Stimulated activated CD4-positive, alpha-beta T cell treated with anti-CD3 and anti-CD28 coated beads, Interleukin-15, amount 100 ng/mL, for 48 hours (primary cell): ENCODE results near the gene MOCOS.

Source experiments
- DNase-seq, 2 donors: peaks; one replicate each; pipeline ENCODE4 v3.0.0-alpha.2; 2020; ENCODE audit warnings: low read depth in 2 of 2

MOCOS gene

DNA sequence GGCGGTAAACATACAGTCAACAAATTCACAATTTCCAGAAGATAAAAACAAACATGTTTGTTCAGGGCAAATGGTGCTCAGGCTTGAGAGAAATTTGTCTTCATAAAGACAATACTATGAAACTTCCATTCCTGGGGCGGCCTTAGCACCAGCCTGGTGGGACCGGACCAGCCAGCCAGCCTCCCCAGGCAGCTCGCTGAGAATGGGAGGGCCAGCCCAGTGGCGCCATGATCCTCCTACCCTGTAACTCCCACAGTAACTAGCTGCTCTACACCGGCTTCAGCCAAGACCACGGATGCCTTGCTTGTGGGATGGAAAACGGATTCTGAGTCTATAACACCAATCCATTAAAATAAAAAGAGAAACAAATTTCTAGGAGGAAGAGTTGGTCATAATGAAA lies 86.0 kb downstream of the MOCOS start:
- no peak for DNase-seq

DNA sequence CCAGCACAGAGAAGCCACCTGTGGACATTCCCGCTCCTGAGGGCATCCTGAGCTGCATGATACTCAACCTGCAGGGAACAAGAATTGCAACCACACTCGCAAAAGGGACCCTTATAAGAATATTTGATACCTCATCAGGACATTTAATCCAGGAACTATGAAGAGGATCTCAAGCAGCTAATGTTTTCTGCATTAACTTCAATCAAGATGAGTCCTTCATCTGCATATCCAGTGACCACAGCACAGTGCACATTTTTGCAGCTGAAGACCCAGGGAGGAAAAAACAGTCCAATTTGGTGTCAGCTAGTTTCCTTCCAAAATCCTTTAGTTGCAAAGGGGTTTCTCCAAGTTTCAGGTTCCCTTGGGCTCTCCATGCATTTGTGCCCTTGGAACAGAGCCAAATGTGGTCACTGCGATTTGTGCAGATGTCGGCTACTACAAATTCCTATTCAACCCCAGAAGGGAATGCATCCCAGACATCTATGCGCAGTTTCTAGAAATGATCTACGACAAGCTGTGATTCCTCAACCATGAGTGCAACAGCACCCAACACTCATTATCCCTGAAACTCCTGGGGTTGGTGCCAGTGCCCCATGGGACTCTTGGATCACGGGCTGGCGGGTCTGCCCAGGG lies 86.9 kb downstream of the MOCOS start:
- no peak for DNase-seq

DNA sequence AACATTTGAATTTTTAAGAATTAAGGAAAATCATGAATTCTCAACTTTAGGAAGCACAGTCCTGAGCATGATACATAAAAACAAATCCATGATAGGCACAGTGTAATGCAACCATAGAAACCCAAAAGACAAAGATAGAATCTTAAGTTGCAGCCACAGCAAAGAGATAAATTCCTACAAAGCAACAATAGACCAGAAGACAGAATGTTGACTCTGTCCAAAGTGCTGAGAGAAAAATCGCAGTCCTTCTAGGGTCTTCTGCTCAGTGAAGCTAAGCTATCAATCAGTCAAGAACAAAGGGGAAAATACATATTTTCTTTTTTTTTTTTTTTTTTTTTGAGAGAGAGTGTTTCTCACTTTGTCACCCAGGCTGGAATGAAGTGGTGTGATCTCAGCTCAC lies 88.3 kb downstream of the MOCOS start:
- DNase-seq: no peak

DNA sequence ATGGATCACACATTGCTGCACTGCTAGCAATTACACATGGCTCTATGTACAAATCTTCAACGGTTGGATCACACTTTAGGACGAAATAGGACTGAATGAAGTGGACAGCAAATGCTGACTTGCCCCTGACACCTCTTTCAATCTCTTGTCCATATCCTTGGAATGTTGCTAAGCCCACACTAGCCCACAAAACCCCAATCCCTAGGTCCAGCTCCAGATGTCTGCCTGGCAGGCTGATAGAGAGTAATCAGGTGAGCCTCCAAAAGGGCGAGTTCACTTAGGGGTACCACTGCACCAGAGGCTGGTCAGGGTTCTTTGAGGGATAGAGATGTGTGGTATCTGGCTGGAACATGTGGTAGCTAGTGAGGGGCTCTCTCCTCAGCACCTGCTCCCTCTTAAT lies 91.7 kb downstream of the MOCOS start:
- no peak for DNase-seq

DNA sequence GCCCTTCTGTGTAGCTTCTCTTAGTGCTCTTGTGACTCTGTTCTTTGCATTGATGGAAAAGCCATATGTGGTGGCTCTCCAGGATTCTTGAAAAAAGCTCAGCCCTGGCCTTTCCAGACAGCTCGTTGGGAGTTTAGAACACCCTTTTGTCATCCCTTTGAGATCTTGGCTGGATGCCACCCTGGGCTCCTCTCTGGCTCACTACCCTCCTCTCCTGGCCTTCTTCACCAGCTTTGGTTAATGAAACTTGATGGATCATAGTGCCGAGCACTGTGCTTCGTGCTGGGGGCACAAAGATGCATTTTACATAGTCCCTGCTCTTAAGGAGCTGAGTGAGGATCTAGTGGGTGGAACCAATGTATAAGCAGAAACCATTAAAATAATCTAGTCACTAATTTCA lies 94.6 kb downstream of the MOCOS start:
- no peak for DNase-seq

DNA sequence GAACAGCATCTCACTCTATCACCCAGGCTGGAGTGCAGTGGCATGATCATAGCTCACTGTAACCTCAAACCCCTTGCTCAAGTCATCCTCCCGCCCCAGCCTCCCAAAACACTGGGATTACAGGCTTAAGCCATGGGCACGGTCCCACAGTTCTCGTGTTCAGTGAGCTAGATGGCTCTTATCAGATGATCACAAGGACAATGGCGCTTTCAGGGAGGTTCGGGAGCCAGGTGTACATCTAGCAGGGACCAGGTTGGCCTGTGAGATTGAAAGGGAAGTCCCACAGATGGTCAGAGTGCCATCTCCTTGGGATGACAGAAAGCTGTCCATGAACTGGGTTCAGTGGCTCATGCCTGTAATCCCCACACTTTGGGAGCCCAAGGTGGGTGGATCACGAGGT lies 96.2 kb downstream of the MOCOS start:
- DNase-seq: no peak

DNA sequence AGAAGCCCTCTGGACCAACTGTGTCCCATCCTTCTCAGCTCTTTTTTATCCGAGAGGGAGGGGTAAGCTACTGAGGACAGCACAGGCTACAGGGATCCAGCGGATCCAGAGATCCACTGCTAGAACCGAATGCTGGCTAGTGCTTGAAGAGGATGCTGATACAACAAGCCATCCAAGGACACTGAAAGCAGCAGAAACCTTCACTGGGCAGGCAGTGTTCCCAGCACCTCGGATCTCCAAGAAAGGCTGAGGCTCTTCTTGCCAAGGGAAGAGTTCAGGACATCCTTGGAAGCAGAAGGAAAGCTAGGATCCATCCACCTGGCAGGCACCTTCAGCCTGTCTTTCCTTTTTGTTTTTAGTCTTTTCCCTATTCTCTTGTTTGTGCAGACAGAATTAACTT lies 97.0 kb downstream of the MOCOS start:
- no peak for DNase-seq

DNA sequence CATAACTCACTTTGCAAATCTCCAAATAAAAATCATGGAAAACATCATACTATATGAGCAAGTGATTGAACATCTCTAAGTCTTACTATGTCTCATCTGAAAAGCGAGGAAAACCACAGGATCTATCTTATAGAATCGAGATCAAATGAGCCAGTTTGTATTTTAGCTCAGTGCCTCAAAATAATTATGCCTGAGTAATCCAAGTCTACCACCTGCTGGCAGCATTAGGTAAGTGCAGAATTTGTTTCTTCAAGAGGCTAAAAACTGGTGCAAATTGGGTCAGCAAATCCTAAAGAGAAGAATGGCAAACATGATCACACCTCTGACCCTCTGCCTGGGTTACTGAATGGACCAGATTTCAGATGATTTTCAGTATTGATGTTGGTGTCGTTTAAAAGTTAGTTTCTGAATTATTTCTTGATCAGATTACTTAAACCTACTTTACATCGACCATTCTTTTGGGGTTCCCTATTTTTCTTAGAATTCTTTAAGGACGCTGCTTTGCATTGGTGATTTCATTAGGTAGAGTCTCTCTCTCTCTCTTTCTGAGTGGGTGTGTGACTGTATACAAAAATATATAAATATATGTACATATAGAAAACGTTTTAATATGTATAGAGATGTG lies 97.5 kb downstream of the MOCOS start:
- DNase-seq: no peak

DNA sequence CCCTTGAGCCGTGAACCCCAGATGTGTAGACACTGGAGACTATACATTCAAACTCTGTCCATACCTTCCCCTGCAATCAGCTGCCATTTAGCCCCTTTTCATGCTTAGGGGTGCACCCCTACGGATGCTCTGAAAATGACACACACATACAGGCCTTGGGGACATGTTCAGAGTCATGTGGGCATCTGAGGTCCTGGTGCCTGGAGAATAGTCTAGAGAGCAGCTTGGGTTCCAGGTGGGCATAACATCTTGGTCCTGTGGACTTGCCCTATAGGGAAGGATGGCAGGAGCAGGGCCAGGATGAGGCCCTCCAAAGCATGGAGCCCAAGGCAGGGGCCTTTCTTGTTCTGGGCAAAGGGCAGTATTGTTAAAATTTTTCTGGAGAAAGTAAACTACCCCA lies 100.4 kb downstream of the MOCOS start:
- no peak for DNase-seq

DNA sequence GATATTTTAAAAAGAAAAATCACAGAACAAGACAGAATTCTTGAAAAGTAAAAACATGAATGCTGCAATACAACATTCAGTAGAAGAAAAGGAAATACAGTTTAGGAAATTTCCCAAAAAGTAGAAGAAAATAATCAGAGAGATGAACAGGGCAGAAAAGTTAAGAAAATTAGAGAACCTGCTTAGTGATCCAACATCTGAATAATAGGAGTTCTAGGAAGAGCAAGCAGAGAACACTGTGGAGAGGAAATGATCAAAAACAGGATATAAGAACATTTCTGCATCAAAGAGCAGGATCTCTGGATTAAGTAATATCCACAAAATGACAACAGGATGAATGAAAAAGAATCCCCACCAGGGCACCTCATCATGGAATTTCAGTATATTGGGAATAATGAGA lies 101.4 kb downstream of the MOCOS start:
- no peak for DNase-seq

DNA sequence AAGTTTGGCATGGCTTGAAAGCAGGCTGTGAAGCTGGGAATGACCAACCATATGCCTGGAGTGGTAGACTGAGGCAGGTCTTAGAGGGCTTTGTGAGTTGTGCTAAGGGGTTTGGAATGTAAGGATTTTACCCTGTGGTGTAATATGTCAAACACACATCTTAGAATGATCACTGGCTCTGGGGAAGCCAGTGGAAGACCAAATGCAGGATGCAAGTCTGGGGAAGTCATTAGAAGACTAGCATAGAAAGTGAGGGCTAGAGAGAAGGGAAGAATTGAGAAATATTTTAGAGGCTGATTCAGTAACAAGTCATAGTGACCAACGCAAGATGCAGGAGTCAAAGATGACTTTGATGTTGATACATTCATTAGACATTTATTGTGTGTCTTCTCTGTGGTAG lies 106.7 kb downstream of the MOCOS start:
- no peak for DNase-seq

DNA sequence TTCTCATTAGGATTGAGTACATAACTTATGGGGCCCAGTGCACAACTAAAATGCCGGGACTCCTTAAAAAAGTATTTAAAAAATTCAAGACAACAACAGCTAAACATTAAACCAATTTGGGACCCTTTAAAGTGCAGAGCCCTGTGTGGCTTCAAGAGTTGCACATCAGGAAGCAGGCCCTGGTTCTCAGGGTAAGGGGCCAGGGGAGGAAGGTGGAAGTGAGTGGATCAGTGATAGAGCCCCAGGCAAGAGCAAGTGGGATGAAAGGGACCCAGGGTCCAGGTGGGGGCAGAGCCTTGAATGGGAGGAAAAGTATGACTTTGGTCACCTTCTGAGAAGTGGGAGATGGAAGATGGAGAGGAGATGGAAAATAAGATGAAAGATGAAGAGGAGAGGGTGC lies 107.9 kb downstream of the MOCOS start:
- DNase-seq: no peak

DNA sequence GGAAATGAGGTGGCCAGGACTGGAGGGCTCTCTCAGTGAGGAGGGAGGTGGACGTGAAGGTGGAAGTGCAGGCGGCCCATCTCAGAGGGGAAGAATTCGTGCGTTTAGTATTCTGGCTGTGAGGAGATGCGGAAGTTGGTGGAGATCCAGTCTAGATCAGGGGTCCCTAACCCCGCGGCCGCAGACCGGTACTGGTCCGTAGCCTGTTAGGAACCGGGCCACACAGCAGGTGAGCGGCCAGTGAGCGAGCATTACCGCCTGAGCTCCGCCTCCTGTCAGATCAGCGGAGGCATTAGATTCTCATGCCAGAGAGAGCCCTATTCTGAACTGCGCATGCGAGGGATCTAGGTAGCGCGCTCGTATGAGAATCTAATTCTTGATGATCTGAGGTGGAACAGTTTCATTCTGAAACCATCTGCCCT lies 108.6 kb downstream of the MOCOS start:
- DNase-seq: no peak

DNA sequence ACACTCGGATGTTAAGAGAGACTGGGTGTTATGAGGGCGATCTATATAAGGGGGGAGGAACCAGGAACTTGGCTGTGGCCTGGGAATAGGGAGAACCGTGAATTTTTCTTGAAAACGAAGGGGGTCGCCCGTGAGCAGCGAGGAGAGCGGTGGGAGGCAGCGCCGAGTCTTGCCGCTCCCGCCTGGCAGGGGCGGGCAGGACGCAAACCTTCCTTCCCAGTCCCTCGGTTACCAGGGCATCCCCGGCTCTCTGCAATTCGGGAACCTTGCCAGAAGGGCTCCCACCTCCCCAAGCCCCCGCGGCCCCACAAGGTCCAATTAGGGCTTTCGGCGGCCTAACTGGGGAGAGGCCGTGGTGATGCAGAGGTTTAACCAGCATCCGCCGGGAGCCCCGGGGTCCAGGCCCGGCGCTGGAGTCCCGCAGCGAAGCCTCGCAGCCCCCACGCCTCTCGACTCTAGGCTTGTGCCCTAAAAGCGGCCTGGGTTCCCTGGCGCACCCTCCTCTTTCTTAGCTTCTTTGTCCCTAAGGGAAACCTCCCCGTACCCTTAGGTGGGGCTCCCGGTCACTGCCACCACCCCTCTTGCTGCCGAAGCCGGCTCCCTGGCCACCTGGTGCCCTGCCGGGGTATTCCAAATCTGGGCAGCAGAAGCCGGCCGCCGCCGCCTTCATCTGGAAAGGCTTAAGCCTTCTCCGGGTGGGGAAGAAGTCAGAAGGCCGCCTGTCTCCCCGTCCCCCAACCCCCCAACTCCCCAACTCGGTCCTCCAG lies 109.5 kb downstream of the MOCOS start:
- no peak for DNase-seq

DNA sequence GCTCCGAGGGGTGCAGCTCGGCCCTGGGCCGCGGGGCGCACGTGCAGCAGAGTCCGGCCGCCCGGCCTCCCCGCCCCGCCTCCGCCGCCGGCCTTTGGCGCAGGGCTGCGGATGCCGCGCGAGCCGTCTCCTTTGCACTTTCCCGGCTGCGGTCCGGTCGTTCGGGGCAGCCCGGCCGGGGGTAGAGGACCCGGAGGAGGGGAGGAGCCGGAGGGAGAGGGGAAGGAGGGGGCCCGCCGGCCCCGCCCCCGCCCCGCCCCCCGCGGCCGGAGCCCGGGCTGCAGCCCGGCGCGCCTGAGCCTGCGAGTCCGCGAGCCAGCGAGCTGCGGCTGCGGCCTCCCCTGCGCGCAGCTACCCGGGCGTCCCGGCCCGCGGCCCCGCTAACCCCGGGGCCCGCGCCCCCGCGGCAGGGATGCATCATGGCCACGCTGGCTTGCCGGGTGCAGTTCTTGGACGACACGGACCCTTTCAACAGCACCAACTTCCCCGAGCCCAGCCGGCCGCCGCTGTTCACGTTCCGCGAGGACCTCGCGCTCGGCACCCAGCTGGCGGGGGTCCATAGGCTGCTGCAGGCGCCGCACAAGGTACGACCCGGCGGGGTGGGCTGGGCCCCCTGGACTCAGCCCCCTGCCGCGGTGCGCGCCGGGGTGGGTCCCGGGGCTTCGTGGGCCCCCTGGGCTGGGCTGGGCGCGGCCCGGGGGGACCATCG lies 110.3 kb downstream of the MOCOS start, which contains the start of gene FHOD3:
Gene FHOD3 (plus strand): TSS at position 297 of the 709 bp plus-strand sequence. CDS start 123 bp downstream, at position 420.
- no peak for DNase-seq

DNA sequence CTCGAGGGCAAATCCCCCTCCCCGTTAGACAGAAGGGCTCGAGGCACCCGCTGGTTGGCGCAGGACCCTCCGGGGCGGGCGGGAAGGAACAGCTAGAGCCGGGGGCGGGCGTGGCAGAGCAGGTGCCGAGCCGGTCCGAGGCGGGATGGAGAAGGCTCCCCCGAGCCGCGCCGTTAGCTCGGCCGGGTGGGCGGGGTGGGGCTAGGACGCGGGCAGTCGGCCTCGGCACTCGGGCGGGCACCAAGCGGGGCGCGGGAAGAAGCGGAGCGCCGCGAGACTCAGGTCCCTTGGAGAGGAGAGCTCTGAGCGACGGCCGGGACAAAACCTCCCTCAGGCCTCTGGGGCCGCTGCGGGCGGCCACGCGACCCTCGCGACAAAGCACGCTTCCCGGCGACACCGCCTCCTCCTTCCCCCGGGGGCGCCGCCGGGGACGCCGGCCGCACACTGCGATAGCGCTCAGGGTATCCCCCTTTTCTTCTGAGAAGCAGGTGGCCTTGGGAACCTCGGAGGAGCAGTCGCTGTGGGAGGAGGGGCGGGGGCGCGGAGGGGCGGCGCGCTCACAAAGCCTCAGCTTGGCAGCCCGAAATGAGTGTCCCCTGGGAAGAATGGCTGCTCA lies 110.9 kb downstream of the MOCOS start:
- DNase-seq: no peak

DNA sequence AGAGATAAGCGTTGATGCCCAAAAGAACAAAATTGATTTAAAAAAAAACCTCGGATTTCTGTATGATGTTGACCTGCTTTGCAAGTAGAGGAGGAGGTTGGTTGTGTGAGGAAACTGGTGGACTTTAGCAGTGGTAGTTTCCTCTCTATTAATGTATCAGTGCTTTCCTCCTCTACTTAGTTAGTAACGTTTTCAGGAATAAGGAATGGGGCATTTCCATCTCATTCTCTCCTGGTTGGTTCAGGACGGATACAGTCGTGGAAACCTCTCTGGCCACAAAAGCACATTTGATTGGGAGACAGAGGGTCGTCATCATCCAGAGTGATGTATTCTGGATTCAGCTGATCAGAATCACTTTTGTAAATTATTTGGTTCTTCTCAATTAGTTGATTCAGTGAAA lies 111.7 kb downstream of the MOCOS start:
- no peak for DNase-seq

DNA sequence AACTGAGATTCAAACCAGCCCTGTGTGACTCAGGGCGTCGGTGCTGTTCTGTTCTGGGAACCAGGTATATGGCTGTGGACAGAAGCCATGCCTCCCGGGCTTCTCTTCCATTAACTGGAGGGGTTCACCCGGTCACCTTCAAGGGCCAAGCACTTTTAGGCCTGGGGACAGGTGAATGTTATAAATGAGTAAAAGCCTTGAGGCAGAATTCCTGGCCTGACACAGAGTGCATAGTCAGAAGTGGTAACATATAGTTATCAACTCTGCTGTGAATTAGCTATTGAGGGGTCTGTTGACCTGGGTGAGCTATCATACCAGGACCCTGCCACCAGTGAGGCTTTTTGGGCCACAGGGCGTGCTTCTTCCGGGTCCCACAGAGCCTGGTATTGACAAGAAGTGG lies 112.9 kb downstream of the MOCOS start:
- no peak for DNase-seq

DNA sequence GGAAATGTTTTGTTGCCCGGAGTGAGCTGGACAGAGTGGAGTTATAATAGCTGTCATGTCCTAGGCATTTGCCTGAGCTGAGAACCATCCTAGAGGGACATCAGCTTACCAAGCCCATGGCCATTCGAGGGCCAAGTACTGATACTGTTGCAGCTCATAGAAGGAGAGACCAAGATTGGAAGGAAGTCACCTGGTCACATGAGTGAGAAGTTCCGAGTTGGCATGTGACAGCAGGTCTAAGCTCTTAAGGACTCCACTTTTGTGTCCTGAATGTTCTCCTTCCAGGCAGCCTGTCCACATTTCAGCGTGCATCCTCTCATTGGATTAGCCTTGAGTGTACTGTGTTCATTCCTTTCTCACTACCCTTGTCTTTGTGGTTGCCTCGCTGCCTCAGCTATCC lies 114.6 kb downstream of the MOCOS start:
- DNase-seq: no peak

DNA sequence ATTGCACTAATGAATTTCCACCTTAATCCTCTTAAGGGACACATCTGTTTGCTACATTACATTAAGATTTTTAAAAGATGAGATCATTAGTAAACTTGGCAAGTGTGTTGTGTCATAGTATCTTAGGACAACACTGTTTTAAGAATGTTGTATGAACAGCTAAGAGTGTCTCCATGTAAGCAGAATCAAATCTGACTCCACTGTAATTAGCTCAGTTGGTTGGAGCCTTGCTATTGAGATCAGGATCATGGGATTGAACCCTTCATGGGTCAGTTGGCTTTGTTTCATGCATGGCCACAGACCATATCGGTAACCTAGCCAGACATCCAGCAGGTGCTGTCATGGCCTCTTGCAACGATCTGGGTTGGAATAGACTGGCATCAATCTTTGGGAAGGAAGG lies 115.4 kb downstream of the MOCOS start:
- no peak for DNase-seq

DNA sequence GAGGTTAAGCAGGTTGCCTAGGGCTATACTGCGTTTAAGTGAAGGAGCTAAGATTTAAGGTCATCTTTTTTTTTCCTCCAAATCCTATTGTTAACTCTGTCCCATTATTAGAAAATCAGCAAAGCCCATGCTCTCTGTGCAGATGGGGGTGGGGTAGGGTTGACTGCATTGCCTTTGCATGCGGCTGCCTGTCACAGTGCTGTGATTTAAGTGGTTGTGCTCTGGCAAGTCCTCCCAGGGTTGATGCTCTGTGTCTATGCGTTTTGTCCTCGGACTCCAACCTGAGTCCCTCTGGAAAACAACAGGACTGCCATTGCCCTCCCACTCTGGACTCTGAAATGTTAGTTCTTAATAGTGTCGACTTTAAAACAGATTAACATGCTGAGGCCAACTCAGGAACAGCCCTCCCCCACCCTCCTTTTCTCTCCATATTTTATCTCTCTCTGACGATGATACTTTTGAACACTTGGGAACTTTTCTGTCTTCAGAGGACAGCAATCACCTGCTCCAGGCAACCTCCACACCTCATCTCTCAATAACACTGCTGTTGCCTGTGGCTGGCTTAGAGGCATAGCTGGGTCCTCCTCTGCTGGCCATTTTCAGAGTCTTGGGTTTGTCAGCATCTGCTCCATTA lies 116.0 kb downstream of the MOCOS start:
- DNase-seq: no peak

DNA sequence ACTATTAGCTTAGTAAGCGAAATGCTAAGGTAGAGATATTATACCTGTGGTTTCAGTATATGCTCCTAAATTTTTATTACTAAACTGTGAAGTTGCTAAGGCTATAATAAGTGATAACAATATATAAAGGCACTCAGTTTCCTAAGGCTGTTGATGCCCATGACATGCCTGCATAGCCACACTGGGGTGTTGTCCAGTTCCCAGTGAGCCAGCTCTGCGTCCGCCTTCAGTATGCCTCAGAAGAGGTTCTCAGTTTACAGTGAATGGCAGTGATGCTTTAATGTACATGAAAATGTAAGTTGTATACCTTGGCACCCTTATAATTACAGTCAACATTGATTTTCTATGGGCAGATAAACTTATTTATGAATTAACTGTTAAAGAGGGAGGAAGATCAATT lies 117.4 kb downstream of the MOCOS start:
- no peak for DNase-seq
